Measurements from ENCODE around the gene NACC2. TPM values are rescaled to one million over a fixed set of nuclear protein-coding genes. Genes with fewer than 3 reads are reported as not detected.

NACC2 gene
- total and polyA plus RNA-seq, 2 experiments from 2014 or later: 11.0 to 13.0 TPM

GRCh38 chr9:135973277-135974219, 121.5 kb downstream of the NACC2 start:
- Histone ChIP-seq H3K9me3 (ENCODE audit: low read depth) (no peaks in the 10 kb centered on the region), H3K4me1 (ENCODE audit: insufficient read depth) (peaks cover 8% of the 10 kb centered on the region), H3K9me2 (replicated peaks; ENCODE audit: insufficient read depth) (no peaks in the 10 kb centered on the region), H3K27ac (no peak overlapping the region), H2AFZ (no peak overlapping the region), H3K4me3 (no peak overlapping the region), H3K4me2 (no peak overlapping the region), H3K27me3 (no peaks in the 10 kb centered on the region), H3K36me3 (replicated peaks; ENCODE audit: insufficient read depth, low read depth) (no peaks in the 10 kb centered on the region), H3K79me2 (no peaks in the 10 kb centered on the region), H4K20me1 (ENCODE audit: insufficient read depth, poor library complexity, severe bottlenecking) (no peaks in the 10 kb centered on the region)
- DNase-seq (ENCODE audit: low spot score): no peak
- 57% methylated on average over 23 of the region's 23 CpGs for WGBS (ENCODE audit: low lambda C conversion rate, missing lambda C conversion rate)
- TF ChIP-seq EZH2phosphoT487 (IDR thresholded peaks at IDR 0.05; ENCODE audit: low read depth, severe bottlenecking, unreplicated experiment): no peak
- no peak for TF ChIP-seq CTCF (IDR thresholded peaks at IDR 0.05; ENCODE audit: poor library complexity)
- no peak for TF ChIP-seq EZH2 (IDR thresholded peaks at IDR 0.05; ENCODE audit: borderline replicate concordance)

- H3K9me3 ChIP-seq (ENCODE audit: low read depth): no peaks in the 10 kb centered on the region
- H3K27ac ChIP-seq: no peak overlapping the region
- no peak overlapping the region for H3K4me2 ChIP-seq
- H3K9me2 ChIP-seq (replicated peaks; ENCODE audit: insufficient read depth): no peaks in the 10 kb centered on the region
- no peaks in the 10 kb centered on the region for H4K20me1 ChIP-seq (ENCODE audit: insufficient read depth, poor library complexity, severe bottlenecking)
- WGBS (ENCODE audit: low lambda C conversion rate, missing lambda C conversion rate): 13% methylated on average over 13 of the region's 13 CpGs
- no peak overlapping the region for H2AFZ ChIP-seq
- H3K27me3 ChIP-seq: no peaks in the 10 kb centered on the region
- no peak overlapping the region for H3K4me3 ChIP-seq
- H3K36me3 ChIP-seq (replicated peaks; ENCODE audit: insufficient read depth, low read depth): no peaks in the 10 kb centered on the region
- H3K79me2 ChIP-seq: no peaks in the 10 kb centered on the region
- H3K4me1 ChIP-seq (ENCODE audit: insufficient read depth): peaks cover 5% of the 10 kb centered on the region
- TF ChIP-seq EZH2 (IDR thresholded peaks at IDR 0.05; ENCODE audit: borderline replicate concordance) (no peak), EZH2phosphoT487 (IDR thresholded peaks at IDR 0.05; ENCODE audit: low read depth, severe bottlenecking, unreplicated experiment) (no peak), CTCF (IDR thresholded peaks at IDR 0.05; ENCODE audit: poor library complexity) (no peak)
- DNase-seq (ENCODE audit: low spot score): peak; percentile 94
These were observed 123.2 kb downstream of the NACC2 start for GRCh38 chr9:135971892-135972291.

- 66% methylated on average over 18 of the region's 18 CpGs for WGBS (ENCODE audit: low lambda C conversion rate, missing lambda C conversion rate)
- Histone ChIP-seq H3K79me2 (no peaks in the 10 kb centered on the region), H3K27me3 (no peaks in the 10 kb centered on the region), H3K4me3 (no peak overlapping the region), H2AFZ (no peak overlapping the region), H4K20me1 (ENCODE audit: insufficient read depth, poor library complexity, severe bottlenecking) (no peaks in the 10 kb centered on the region), H3K9me3 (ENCODE audit: low read depth) (no peaks in the 10 kb centered on the region), H3K4me1 (ENCODE audit: insufficient read depth) (peaks cover 2% of the 10 kb centered on the region), H3K4me2 (no peak overlapping the region), H3K36me3 (replicated peaks; ENCODE audit: insufficient read depth, low read depth) (no peaks in the 10 kb centered on the region), H3K9me2 (replicated peaks; ENCODE audit: insufficient read depth) (no peaks in the 10 kb centered on the region), H3K27ac (no peak overlapping the region)
- TF ChIP-seq EZH2phosphoT487 (IDR thresholded peaks at IDR 0.05; ENCODE audit: low read depth, severe bottlenecking, unreplicated experiment) (no peak), EZH2 (IDR thresholded peaks at IDR 0.05; ENCODE audit: borderline replicate concordance) (no peak)
- no peak for DNase-seq (ENCODE audit: low spot score)
These were observed 123.8 kb downstream of the NACC2 start for GRCh38 chr9:135971111-135971766.

Measured in hepatocyte (in vitro differentiated cells).